Mesendoderm (in vitro differentiated cells): ENCODE results near the gene PPP2R5C.
"Not testable (repeated sequence)": the region's sequence is repeated elsewhere in the genome, so short reads cannot be mapped to it uniquely, and the experiment has no call there.

Source experiments
- DNase-seq: peaks from one replicate; pipeline ENCODE4 v3.0.0; 2013
- H2AK5ac ChIP-seq: 2 replicates; pipeline ENCODE4 v1.6.1; 2013; ENCODE audit warnings: low read length, inconsistent platforms
- H2BK120ac ChIP-seq: 2 replicates; pipeline ENCODE4 v1.6.1; 2013; ENCODE audit warnings: low read depth, mild to moderate bottlenecking, low read length, moderate library complexity, mixed read lengths
- H2BK15ac ChIP-seq: replicated peaks from 2 replicates; pipeline ENCODE4 v1.6.1; 2013; ENCODE audit warnings: low read depth, mild to moderate bottlenecking, moderate library complexity
- H2BK5ac ChIP-seq: 2 replicates; pipeline ENCODE4 v1.6.1; 2013; ENCODE audit warnings: low read length, inconsistent platforms
- H3K18ac ChIP-seq: 2 replicates; pipeline ENCODE4 v1.6.1; 2013; ENCODE audit warnings: mild to moderate bottlenecking, low read length, mixed read lengths
- H3K23ac ChIP-seq: one replicate; pipeline ENCODE4 v1.6.1; 2013; ENCODE audit warnings: low read length
- H3K27ac ChIP-seq: 2 replicates; pipeline ENCODE4 v1.5.1; 2013; ENCODE audit warnings: low read depth, mild to moderate bottlenecking, inconsistent platforms, low read length, moderate library complexity
- H3K27me3 ChIP-seq: 2 replicates; pipeline ENCODE4 v1.6.1; 2013; ENCODE audit warnings: low read length, control low read depth, mild to moderate bottlenecking, inconsistent platforms; ENCODE audit not compliant: insufficient read depth, poor library complexity
- H3K36me3 ChIP-seq: 2 replicates; pipeline ENCODE4 v1.6.1; 2013; ENCODE audit warnings: low read length, inconsistent platforms; ENCODE audit not compliant: control insufficient read depth, insufficient read depth
- H3K4ac ChIP-seq: one replicate; pipeline ENCODE4 v1.6.1; 2013; ENCODE audit warnings: low read depth, mild to moderate bottlenecking, low read length, moderate library complexity
- H3K4me1 ChIP-seq: 2 replicates; pipeline ENCODE4 v1.6.1; 2013; ENCODE audit warnings: low read depth, low read length, inconsistent platforms; ENCODE audit not compliant: control insufficient read depth
- H3K4me2 ChIP-seq: 2 replicates; pipeline ENCODE4 v1.6.1; 2013; ENCODE audit warnings: low read length
- H3K4me3 ChIP-seq: 2 replicates; pipeline ENCODE4 v1.5.1; 2013; ENCODE audit warnings: mild to moderate bottlenecking, low read length
- H3K56ac ChIP-seq: one replicate; pipeline ENCODE4 v1.6.1; 2013; ENCODE audit warnings: low read length
- H3K79me1 ChIP-seq: 2 replicates; pipeline ENCODE4 v1.6.1; 2013; ENCODE audit warnings: low read length, inconsistent platforms
- H3K79me2 ChIP-seq: 2 replicates; pipeline ENCODE4 v1.6.1; 2013; ENCODE audit warnings: mild to moderate bottlenecking, low read length; ENCODE audit not compliant: control insufficient read depth, insufficient read depth
- H3K9ac ChIP-seq: 2 replicates; pipeline ENCODE4 v1.6.1; 2013; ENCODE audit warnings: low read length, inconsistent platforms
- H4K5ac ChIP-seq: one replicate; pipeline ENCODE4 v1.6.1; 2013; ENCODE audit warnings: low read length
- H4K8ac ChIP-seq: one replicate; pipeline ENCODE4 v1.6.1; 2013; ENCODE audit warnings: low read depth, mild to moderate bottlenecking, control low read depth, low read length, moderate library complexity
- WGBS: extraction: QIAGEN DNeasy Blood & Tissue Kit; methylation state at CpG from one replicate; pipeline ENCODE4 v1.1.7; 2013; ENCODE audit warnings: low lambda C conversion rate, missing lambda C conversion rate; ENCODE audit not compliant: insufficient coverage; ENCODE audit errors: extremely low coverage; 5-methylcytosine and 5-hydroxymethylcytosine counted together

The PPP2R5C gene

DNA sequence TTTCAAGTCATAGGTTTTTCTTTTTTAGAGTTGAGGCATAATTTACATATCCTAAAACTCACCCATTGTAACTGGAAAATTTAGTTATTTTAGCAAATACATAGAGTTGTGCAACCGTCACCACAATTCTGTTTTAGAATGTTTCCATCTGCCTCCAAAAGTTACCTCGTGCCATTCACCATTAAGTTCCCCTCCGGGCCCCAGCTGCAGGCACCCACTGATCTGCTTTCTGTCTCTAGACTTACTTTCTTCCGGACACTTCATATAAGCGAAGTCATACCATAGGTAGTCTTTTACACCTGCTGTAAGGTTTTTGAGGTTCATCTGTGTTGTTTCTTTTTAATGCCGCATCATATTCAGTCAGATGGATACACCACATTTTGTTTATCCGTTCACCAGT, 28.7 kb downstream of the PPP2R5C start:
- Histone ChIP-seq H2BK120ac (no peak overlapping the region), H3K36me3 (no peaks in the 10 kb centered on the region), H4K5ac (no peak overlapping the region), H3K9ac (no peak overlapping the region), H3K4me1 (no peaks in the 10 kb centered on the region), H3K4ac (no peak overlapping the region), H3K4me3 (no peak overlapping the region), H2AK5ac (no peak overlapping the region), H3K79me1 (no peaks in the 10 kb centered on the region), H2BK5ac (no peak overlapping the region), H3K4me2 (no peak overlapping the region), H3K27me3 (no peaks in the 10 kb centered on the region), H4K8ac (no peak overlapping the region), H2BK15ac (no peak overlapping the region), H3K79me2 (no peaks in the 10 kb centered on the region), H3K27ac (no peak overlapping the region), H3K18ac (no peak overlapping the region), H3K23ac (no peak overlapping the region), H3K56ac (no peak overlapping the region)
- WGBS: no CpG with 5 or more reads among the region's 7 CpGs
- DNase-seq: no peak

DNA sequence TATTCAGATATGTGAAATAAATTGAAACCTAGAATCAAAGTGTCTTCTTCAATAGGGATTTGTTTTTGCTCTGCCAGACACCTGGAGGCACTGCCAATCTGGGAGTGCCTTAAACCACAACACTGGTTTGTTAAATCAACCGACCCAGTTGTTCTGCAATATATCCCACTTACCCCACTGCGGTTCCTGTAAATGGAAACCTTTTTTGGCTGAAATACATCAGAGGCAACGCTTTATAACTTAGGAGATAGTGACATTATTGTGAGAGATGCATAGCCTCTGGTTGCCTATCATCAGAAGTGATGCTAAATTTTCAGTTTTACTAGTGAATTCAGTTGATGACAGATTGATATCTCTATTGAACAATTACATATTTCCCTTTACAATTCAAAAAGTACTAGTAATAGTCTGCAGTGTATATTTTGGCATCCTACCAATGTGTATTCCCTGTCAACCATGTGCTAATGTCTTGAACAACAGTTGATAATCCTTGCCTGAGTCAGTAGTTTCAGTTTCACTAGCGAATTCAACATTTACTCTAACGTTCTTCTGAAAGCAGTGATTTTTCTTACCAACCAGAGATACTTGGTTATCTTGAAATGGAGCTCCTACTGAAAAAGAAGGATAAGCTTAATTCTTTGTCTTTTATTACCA, 30.5 kb downstream of the PPP2R5C start:
- Histone ChIP-seq H3K36me3 (no peaks in the 10 kb centered on the region), H3K23ac (no peak overlapping the region), H3K4ac (no peak overlapping the region), H3K56ac (no peak overlapping the region), H4K5ac (no peak overlapping the region), H2BK15ac (no peak overlapping the region), H3K4me2 (no peak overlapping the region), H3K4me3 (no peak overlapping the region), H2AK5ac (no peak overlapping the region), H3K27me3 (no peaks in the 10 kb centered on the region), H3K79me2 (no peaks in the 10 kb centered on the region), H4K8ac (no peak overlapping the region), H3K4me1 (no peaks in the 10 kb centered on the region), H3K79me1 (no peaks in the 10 kb centered on the region), H3K9ac (no peak overlapping the region), H3K27ac (no peak overlapping the region), H2BK5ac (no peak overlapping the region), H2BK120ac (no peak overlapping the region), H3K18ac (no peak overlapping the region)
- no peak for DNase-seq
- no CpG with 5 or more reads among the region's 5 CpGs for WGBS

DNA sequence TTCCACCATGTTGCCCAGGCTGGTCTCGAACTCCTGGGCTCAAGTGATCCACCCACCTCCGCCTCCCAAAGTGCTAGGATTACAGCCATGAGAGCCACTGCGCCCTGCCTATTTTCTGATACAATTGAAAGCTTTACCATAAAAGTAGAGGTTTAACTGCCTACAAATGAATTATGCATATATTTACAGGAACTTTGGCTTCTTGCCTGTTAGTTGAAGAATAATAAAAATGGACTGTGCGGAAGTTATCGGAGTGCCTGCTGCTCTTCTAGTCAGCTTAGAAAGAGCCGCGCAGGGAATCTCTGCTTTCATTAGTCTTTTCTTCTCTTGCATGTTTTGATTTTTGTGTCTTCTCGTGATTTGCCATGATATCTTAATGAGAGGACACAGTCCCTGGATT, 34.5 kb downstream of the PPP2R5C start:
- H4K5ac ChIP-seq: no peak overlapping the region
- H3K36me3 ChIP-seq: no peaks in the 10 kb centered on the region
- H3K18ac ChIP-seq: no peak overlapping the region
- H2BK120ac ChIP-seq: no peak overlapping the region
- no peak overlapping the region for H3K9ac ChIP-seq
- no peaks in the 10 kb centered on the region for H3K4me1 ChIP-seq
- no peak overlapping the region for H2AK5ac ChIP-seq
- DNase-seq: no peak
- H3K27ac ChIP-seq: no peak overlapping the region
- H3K4me2 ChIP-seq: no peak overlapping the region
- no peak overlapping the region for H2BK5ac ChIP-seq
- no peak overlapping the region for H3K4ac ChIP-seq
- H4K8ac ChIP-seq: no peak overlapping the region
- H3K79me2 ChIP-seq: no peaks in the 10 kb centered on the region
- H3K4me3 ChIP-seq: no peak overlapping the region
- no peaks in the 10 kb centered on the region for H3K79me1 ChIP-seq
- no peaks in the 10 kb centered on the region for H3K27me3 ChIP-seq
- H3K56ac ChIP-seq: no peak overlapping the region
- no CpG with 5 or more reads among the region's 8 CpGs for WGBS
- H2BK15ac ChIP-seq: no peak overlapping the region
- H3K23ac ChIP-seq: peak overlapping the region; percentile 24

DNA sequence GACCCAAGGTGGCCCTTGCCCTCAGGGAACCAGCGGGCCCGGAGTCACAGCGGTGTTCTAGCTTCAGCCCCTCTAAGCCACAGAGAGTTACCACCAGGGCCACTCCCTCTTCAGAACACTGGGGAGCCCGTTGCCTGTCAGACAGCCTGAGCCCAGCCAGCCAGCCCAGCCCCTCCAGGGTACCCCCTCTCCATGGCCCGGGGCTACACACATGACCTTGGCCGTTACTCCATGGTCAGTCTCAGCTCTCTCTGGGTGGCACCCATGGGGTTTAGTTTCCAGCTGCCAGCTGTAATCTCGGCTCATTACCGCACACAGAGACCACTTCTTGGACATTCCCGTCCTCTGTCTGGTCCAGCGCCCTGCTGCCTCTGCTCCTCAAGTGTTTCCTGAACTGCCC, 35.0 kb downstream of the PPP2R5C start:
- Histone ChIP-seq H3K36me3 (no peaks in the 10 kb centered on the region), H3K79me2 (no peaks in the 10 kb centered on the region), H3K4me2 (no peak overlapping the region), H3K4me3 (no peak overlapping the region), H4K5ac (no peak overlapping the region), H3K23ac (peak overlapping the region; percentile 24), H3K79me1 (no peaks in the 10 kb centered on the region), H3K9ac (no peak overlapping the region), H3K18ac (no peak overlapping the region), H4K8ac (no peak overlapping the region), H2BK120ac (no peak overlapping the region), H2BK15ac (no peak overlapping the region), H3K56ac (no peak overlapping the region), H2AK5ac (no peak overlapping the region), H2BK5ac (no peak overlapping the region), H3K27me3 (no peaks in the 10 kb centered on the region), H3K4ac (no peak overlapping the region), H3K4me1 (no peaks in the 10 kb centered on the region), H3K27ac (no peak overlapping the region)
- DNase-seq: no peak
- WGBS: no CpG with 5 or more reads among the region's 10 CpGs

DNA sequence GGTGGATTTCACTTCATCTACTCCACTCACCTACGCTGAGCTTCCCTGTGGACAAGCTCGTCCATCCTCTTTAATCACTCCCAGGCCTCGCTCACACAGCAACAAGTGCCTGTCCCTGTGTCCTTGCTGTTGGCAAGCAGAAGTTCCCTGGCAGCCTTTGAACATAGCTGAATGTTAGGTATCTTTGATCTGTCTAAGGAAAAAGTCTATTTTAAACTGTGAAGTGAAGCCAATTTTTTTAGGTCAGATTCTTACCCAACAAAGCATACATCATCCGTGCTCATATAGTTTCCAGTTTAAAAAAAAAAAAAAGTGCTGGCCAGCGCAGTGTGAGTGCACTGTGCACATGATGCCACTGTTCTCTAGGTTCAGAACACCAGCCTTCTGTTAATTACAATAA, 36.3 kb downstream of the PPP2R5C start:
- H3K4me1 ChIP-seq: no peaks in the 10 kb centered on the region
- no peak overlapping the region for H2AK5ac ChIP-seq
- no peak overlapping the region for H2BK15ac ChIP-seq
- H3K4me3 ChIP-seq: no peak overlapping the region
- no peaks in the 10 kb centered on the region for H3K79me1 ChIP-seq
- H3K9ac ChIP-seq: no peak overlapping the region
- H4K8ac ChIP-seq: no peak overlapping the region
- no peak overlapping the region for H3K18ac ChIP-seq
- H3K56ac ChIP-seq: no peak overlapping the region
- H3K36me3 ChIP-seq: no peaks in the 10 kb centered on the region
- H3K4me2 ChIP-seq: no peak overlapping the region
- DNase-seq: no peak
- no CpG with 5 or more reads among the region's 5 CpGs for WGBS
- no peak overlapping the region for H3K23ac ChIP-seq
- H2BK5ac ChIP-seq: no peak overlapping the region
- H3K27ac ChIP-seq: no peak overlapping the region
- no peaks in the 10 kb centered on the region for H3K79me2 ChIP-seq
- H3K4ac ChIP-seq: no peak overlapping the region
- no peak overlapping the region for H4K5ac ChIP-seq
- no peaks in the 10 kb centered on the region for H3K27me3 ChIP-seq
- H2BK120ac ChIP-seq: no peak overlapping the region

DNA sequence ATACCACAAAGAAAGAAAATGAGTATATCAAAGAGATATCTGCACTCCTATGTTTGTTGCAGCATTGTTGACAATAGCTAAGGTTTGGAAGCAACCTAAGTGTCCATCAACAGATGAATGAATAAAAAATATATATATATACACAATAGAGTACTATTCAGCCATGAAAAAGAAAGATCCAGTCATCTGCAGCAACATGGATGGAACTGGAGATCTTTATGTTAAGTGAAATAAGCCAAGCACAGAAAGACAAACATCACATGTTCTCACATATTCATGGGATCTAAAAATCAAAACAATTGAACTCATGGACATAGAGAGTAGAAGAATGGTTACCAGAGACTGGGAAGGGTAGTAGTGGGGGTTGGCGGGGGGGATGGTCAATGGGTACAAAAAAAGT, 42.9 kb downstream of the PPP2R5C start:
- not testable (repeated sequence) for H2BK5ac ChIP-seq, H4K8ac ChIP-seq, H3K4me3 ChIP-seq, H3K27me3 ChIP-seq, H3K79me1 ChIP-seq, H3K79me2 ChIP-seq, H4K5ac ChIP-seq, H3K27ac ChIP-seq, H3K9ac ChIP-seq, H3K23ac ChIP-seq, H2AK5ac ChIP-seq, DNase-seq, H3K56ac ChIP-seq, H3K4me1 ChIP-seq, H3K18ac ChIP-seq, H2BK15ac ChIP-seq, H3K4me2 ChIP-seq, H3K4ac ChIP-seq, H2BK120ac ChIP-seq, H3K36me3 ChIP-seq
- WGBS: no CpG with 5 or more reads among the region's 1 CpG
